Breast epithelium (tissue), 4 donors: ENCODE measurements around the gene WLS. TPM values are rescaled to one million over a fixed set of nuclear protein-coding genes. Genes with fewer than 3 reads are reported as not detected.
A peak's percentile ranks its signal among the peaks of the same experiment; 100 is the strongest.

Experiments used
- DNase-seq, 2 donors: peaks; one replicate each; pipeline ENCODE4 v3.0.0-alpha.2; 2019; ENCODE audit warnings: low spot score in 2 of 2
- H3K27ac ChIP-seq, 2 donors: fragments of 200-600 bp; sonication (generic) in 1 of 2; one replicate each; pipeline ENCODE4 v1.5.1; 2016 to 2019; ENCODE audit warnings: mild to moderate bottlenecking in 1 of 2
- H3K27me3 ChIP-seq, 2 donors: fragments of 200-600 bp; sonication (generic) in 1 of 2; one replicate each; pipeline versions ENCODE4 v1.5.1 to v1.6.0; 2017 to 2019; ENCODE audit warnings: control low read depth in 1 of 2, mild to moderate bottlenecking in 1 of 2
- H3K36me3 ChIP-seq: fragments of 200-600 bp; one replicate; pipeline ENCODE4 v1.5.1; 2019
- H3K4me1 ChIP-seq, 2 donors: fragments of 200-600 bp; sonication (generic); one replicate each; pipeline ENCODE4 v1.5.1; 2016 to 2019; ENCODE audit warnings: control low read depth in 1 of 2
- H3K4me3 ChIP-seq, 3 donors: fragments of 200-600 bp; sonication (generic); 1 replicate in 2 of 3; 2 replicates in 1 of 3; pipeline ENCODE4 v1.5.1; 2016 to 2019; ENCODE audit warnings: mild to moderate bottlenecking in 3 of 3, moderate library complexity in 2 of 3
- H3K9me3 ChIP-seq, 2 donors: fragments of 200-600 bp; sonication (generic) in 1 of 2; one replicate each; pipeline ENCODE4 v1.5.1; 2016 to 2019; ENCODE audit warnings: control low read depth in 1 of 2
- CTCF ChIP-seq, 3 donors: fragments of 450-650 bp; IDR thresholded peaks; one replicate each; pipeline ENCODE4 v1.5.1; 2016 to 2017; ENCODE audit warnings: antibody characterized with exemption in 3 of 3, mild to moderate bottlenecking in 3 of 3, moderate library complexity in 3 of 3
- POLR2A ChIP-seq: fragments of 450-650 bp; IDR thresholded peaks from one replicate; pipeline ENCODE4 v1.6.1; 2016; ENCODE audit warnings: antibody characterized with exemption, mild to moderate bottlenecking, moderate library complexity
- POLR2AphosphoS5 ChIP-seq, 3 donors: sonication (generic); formaldehyde crosslinking; IDR thresholded peaks; one replicate each; pipeline ENCODE4 v1.6.1; 2017; ENCODE audit warnings: antibody characterized with exemption in 3 of 3
- intact Hi-C: fragments of 100-400 bp; cut with DNase I; formaldehyde crosslinking; loops from one replicate; pipeline ENCODE4 v1.15.1; 2023; ENCODE audit warnings: low total_unique reads
- total RNA-seq, 3 donors: library from RNA; depleted of rRNA; stranded (reverse); fragments of >200 nt; gene quantifications; one replicate each; pipeline ENCODE4 v1.1.0, GENCODE V29; 2016

WLS gene
- total RNA-seq, 3 donors from 2014 or later: 61.9 to 76.3 (median 62.8) TPM

DNA sequence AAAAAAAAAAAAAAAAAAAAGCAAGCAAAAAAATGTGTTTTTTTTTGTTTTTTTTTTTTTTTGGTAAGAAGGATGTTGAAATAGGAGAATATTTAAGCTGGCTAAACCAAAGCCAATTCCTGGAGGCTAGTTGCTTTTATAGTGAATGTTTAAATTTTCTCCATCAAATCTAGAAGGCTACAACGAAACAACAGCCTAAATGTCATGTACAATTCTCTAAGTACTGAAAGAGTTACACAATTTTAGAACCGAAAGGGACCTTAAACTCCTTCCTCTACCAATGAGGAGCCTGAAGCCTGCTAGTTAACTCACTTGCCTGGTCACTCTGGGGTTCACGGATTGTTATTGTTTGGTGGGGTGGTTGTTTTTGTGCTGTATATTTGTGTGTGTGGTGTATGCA is 3.5 kb downstream of the WLS start:
- intact Hi-C loops: no loop called here
- peaks cover 0 to 5% of the 10 kb centered on the region in 2 donors for H3K4me1 ChIP-seq
- no peak for DNase-seq

DNA sequence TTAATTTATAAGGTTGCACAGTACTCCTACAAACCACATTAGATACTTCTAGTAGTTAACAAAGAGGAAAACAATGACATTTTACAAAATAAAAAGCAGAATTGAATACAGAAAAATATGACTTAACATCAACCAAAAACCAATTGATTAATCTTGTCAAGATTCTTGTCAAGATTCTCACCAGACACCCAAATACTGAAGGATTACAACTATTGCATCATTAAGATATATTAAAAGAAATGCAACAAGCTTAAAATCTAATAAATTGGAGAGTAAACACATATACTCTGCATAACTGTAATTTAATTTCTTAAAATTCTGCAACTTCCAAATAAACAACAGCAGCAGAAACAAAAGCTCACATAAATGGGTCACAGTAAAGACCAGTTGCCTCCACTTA is 4.7 kb downstream of the WLS start:
- Histone ChIP-seq H3K4me1 (peaks cover 0 to 5% of the 10 kb centered on the region in 2 donors), H3K4me3 (no peak overlapping the region), H3K27me3 (no peaks in the 10 kb centered on the region), H3K27ac (no peak overlapping the region), H3K36me3 (no peaks in the 10 kb centered on the region), H3K9me3 (no peaks in the 10 kb centered on the region)
- intact Hi-C loops: no loop called here
- TF ChIP-seq POLR2A (no peak), POLR2AphosphoS5 (IDR thresholded peaks at IDR 0.05) (no peak), CTCF (IDR thresholded peaks at IDR 0.05) (no peak)
- DNase-seq: no peak

More for the DNA sequence above, 3.5 kb downstream of the WLS start:
- TF ChIP-seq CTCF (IDR thresholded peaks at IDR 0.05): no peak
- TF ChIP-seq POLR2A: no peak
- no peak for TF ChIP-seq POLR2AphosphoS5 (IDR thresholded peaks at IDR 0.05)
- Histone ChIP-seq H3K36me3 (no peaks in the 10 kb centered on the region), H3K9me3 (no peaks in the 10 kb centered on the region), H3K4me3 (peak overlapping the region in 2 of 3 donors; percentile 74 to 85), H3K27me3 (no peaks in the 10 kb centered on the region), H3K27ac (peak overlapping the region; percentile 48 to 88)

DNA sequence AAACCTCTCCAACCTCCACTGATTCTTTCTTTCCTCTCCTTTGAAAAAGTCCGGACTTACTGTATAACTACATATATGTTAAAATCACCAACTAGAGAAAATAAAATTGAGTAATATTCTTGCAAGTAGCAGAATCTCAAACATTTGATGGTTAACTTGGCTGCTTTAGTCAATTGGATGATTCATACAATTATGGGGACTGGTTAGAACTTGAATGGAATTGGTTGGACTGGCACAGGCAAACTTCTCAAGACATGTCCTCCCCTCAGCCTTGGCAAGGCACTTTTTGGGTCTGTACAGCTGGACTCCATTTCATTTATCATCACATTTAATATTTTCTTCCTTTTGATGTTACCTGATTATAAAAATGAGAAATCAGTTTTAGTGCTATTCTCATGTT is 6.5 kb downstream of the WLS start:
- Histone ChIP-seq H3K27ac (peak overlapping the region in 1 of 2 donors; percentile 37), H3K4me3 (no peak overlapping the region), H3K36me3 (no peaks in the 10 kb centered on the region), H3K9me3 (no peaks in the 10 kb centered on the region), H3K4me1 (peaks cover 0 to 5% of the 10 kb centered on the region in 2 donors), H3K27me3 (no peaks in the 10 kb centered on the region)
- peak in 1 of 2 donors; percentile 41 for DNase-seq
- intact Hi-C loops: no loop called here
- TF ChIP-seq CTCF (IDR thresholded peaks at IDR 0.05) (no peak), POLR2AphosphoS5 (IDR thresholded peaks at IDR 0.05) (no peak), POLR2A (no peak)

GRCh38 chr1:68223687-68224086 is 8.6 kb downstream of the WLS start:
- H3K4me1 ChIP-seq: no peaks in the 10 kb centered on the region
- peak overlapping the region; percentile 10 to 59 for H3K27ac ChIP-seq
- H3K9me3 ChIP-seq: no peaks in the 10 kb centered on the region
- TF ChIP-seq POLR2A: no peak
- no peak for TF ChIP-seq POLR2AphosphoS5 (IDR thresholded peaks at IDR 0.05)
- TF ChIP-seq CTCF (IDR thresholded peaks at IDR 0.05): no peak
- no peaks in the 10 kb centered on the region for H3K27me3 ChIP-seq
- intact Hi-C loops: no loop called here
- no peak overlapping the region for H3K4me3 ChIP-seq
- H3K36me3 ChIP-seq: no peaks in the 10 kb centered on the region
- DNase-seq: no peak

GRCh38 chr1:68221980-68222373 is 10.3 kb downstream of the WLS start:
- no peak overlapping the region for H3K4me3 ChIP-seq
- DNase-seq: no peak
- H3K9me3 ChIP-seq: no peaks in the 10 kb centered on the region
- TF ChIP-seq POLR2AphosphoS5 (IDR thresholded peaks at IDR 0.05) (no peak), POLR2A (no peak), CTCF (IDR thresholded peaks at IDR 0.05) (no peak)
- H3K27me3 ChIP-seq: no peaks in the 10 kb centered on the region
- intact Hi-C loops: no loop called here
- H3K36me3 ChIP-seq: no peaks in the 10 kb centered on the region
- H3K4me1 ChIP-seq: no peaks in the 10 kb centered on the region
- H3K27ac ChIP-seq: peak overlapping the region; percentile 16 to 59
